ENCODE results near the gene MTMR12.
"Not testable (repeated sequence)": the region's sequence is repeated elsewhere in the genome, so short reads cannot be mapped to it uniquely, and the experiment has no call there.

Gene MTMR12

GRCh38 chr5:32297181-32298058 lies 15.3 kb downstream of the MTMR12 start:
- peak in 1 of 2 donors; percentile 4 for DNase-seq

- DNase-seq = not testable (repeated sequence)
Measured at GRCh38 chr5:32295966-32296772, 16.6 kb downstream of the MTMR12 start.

GRCh38 chr5:32291591-32291990 lies 21.1 kb downstream of the MTMR12 start:
- no peak for DNase-seq

GRCh38 chr5:32290922-32291321 lies 21.8 kb downstream of the MTMR12 start:
- no peak for DNase-seq

GRCh38 chr5:32290501-32290900 lies 22.2 kb downstream of the MTMR12 start:
- DNase-seq = not testable (repeated sequence)

GRCh38 chr5:32289986-32290385 lies 22.8 kb downstream of the MTMR12 start:
- DNase-seq = not testable (repeated sequence)

GRCh38 chr5:32288135-32288534 lies 24.6 kb downstream of the MTMR12 start:
- DNase-seq = not testable (repeated sequence)

GRCh38 chr5:32287525-32287924 lies 25.2 kb downstream of the MTMR12 start:
- not testable (repeated sequence) for DNase-seq

- no peak for DNase-seq
Measured at GRCh38 chr5:32285510-32286138, 27.1 kb downstream of the MTMR12 start.

GRCh38 chr5:32283539-32284377 lies 29.0 kb downstream of the MTMR12 start:
- no peak for DNase-seq

- no peak for DNase-seq
Measured at GRCh38 chr5:32283061-32283460, 29.7 kb downstream of the MTMR12 start.

GRCh38 chr5:32282633-32283032 lies 30.1 kb downstream of the MTMR12 start:
- DNase-seq = no peak

- DNase-seq = not testable (repeated sequence)
Measured at GRCh38 chr5:32281378-32282133, 31.2 kb downstream of the MTMR12 start.

GRCh38 chr5:32280656-32281081 lies 32.1 kb downstream of the MTMR12 start:
- DNase-seq = no peak

GRCh38 chr5:32279786-32280185 lies 33.0 kb downstream of the MTMR12 start:
- DNase-seq = no peak

GRCh38 chr5:32279223-32279622 lies 33.5 kb downstream of the MTMR12 start:
- no peak for DNase-seq

GRCh38 chr5:32278406-32278805 lies 34.3 kb downstream of the MTMR12 start:
- DNase-seq = no peak

GRCh38 chr5:32277798-32278197 lies 34.9 kb downstream of the MTMR12 start:
- DNase-seq = no peak

- peak in 1 of 2 donors; percentile 39 for DNase-seq
Measured at GRCh38 chr5:32276173-32276853, 36.4 kb downstream of the MTMR12 start.

GRCh38 chr5:32275396-32275741 lies 37.4 kb downstream of the MTMR12 start:
- no peak for DNase-seq
